Ovary (tissue), 3 donors: Measurements from ENCODE around the gene SLC10A3.

Experiments
- EP300 ChIP-seq: sonication (generic); formaldehyde crosslinking; IDR thresholded peaks from one replicate; pipeline ENCODE4 v1.6.1; 2017; ENCODE audit warnings: antibody characterized with exemption
- POLR2A ChIP-seq: fragments of 450-650 bp; IDR thresholded peaks from one replicate; pipeline ENCODE4 v1.6.1; 2017; ENCODE audit warnings: antibody characterized with exemption, mild to moderate bottlenecking, moderate library complexity
- TF ChIP-seq, protein P1 (sequence below), 3 donors: fragments of 450-650 bp in 2 of 3; fragments of 200-600 bp in 1 of 3; IDR thresholded peaks; one replicate each; pipeline versions ENCODE4 v1.5.1 to v1.8.0; 2016 to 2022; ENCODE audit warnings: antibody characterized with exemption in 3 of 3, mild to moderate bottlenecking in 1 of 3
- donor health status: DM: no; HTN: no; CAD: no.

DNA sequence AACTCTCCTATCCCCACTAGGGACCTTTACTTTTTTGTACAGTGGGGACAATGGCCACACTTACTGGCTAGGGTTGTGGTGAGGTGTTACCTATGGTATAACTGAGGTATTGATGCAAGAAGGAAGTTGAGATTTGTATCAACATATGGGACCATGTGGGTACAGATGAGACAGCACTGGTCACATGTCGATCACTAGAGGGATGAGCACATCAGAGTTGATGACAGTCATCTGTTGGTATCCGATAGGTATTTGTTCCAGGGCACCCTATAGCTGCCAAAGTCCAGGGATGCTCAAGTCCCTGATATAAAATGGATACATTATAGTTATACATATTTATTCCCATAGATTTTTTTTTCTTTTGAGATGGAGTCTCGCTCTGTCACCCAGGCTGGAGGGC is 12.6 kb upstream of the SLC10A3 start:
- TF ChIP-seq, protein P1, sequence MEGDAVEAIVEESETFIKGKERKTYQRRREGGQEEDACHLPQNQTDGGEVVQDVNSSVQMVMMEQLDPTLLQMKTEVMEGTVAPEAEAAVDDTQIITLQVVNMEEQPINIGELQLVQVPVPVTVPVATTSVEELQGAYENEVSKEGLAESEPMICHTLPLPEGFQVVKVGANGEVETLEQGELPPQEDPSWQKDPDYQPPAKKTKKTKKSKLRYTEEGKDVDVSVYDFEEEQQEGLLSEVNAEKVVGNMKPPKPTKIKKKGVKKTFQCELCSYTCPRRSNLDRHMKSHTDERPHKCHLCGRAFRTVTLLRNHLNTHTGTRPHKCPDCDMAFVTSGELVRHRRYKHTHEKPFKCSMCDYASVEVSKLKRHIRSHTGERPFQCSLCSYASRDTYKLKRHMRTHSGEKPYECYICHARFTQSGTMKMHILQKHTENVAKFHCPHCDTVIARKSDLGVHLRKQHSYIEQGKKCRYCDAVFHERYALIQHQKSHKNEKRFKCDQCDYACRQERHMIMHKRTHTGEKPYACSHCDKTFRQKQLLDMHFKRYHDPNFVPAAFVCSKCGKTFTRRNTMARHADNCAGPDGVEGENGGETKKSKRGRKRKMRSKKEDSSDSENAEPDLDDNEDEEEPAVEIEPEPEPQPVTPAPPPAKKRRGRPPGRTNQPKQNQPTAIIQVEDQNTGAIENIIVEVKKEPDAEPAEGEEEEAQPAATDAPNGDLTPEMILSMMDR (IDR thresholded peaks at IDR 0.05) = no peak
- TF ChIP-seq POLR2A = no peak
- no peak for TF ChIP-seq EP300
